K562 (cell line): ENCODE results near the gene GPR157. TPM values are rescaled to one million over a fixed set of nuclear protein-coding genes. Genes with fewer than 3 reads are reported as not detected.

Experiments used
- ATAC-seq: fragments of 200-7000 bp; cut with Tn5 transposase; 3 replicates; pipeline ENCODE4 v1.9.1; 2020; ENCODE audit warnings: moderate library complexity
- BruUV-seq: library from RNA; stranded (reverse); fragments of 400-500 nt; replicated peaks from 2 replicates; lab custom pipeline; 2021; lab: Mats Ljungman, UMichigan
- CTCF ChIA-PET: fragments of 300-600 bp; formaldehyde crosslinking; extraction: SDS; loops from one replicate; lab custom pipeline; 2021; ENCODE audit warnings: low intra/inter-chr PET ratio; lab: Yijun Ruan, JAX
- POLR2A ChIA-PET: fragments of 300-600, 350-650 bp; sonication (Branson Sonifier 250); formaldehyde crosslinking; extraction: SDS; loops from one replicate; lab custom pipeline; 2021; ENCODE audit warnings: antibody characterized with exemption, inconsistent platforms; lab: Yijun Ruan, JAX
- DNase-seq, 4 experiments: peaks; one replicate each; pipeline versions ENCODE4 v3.0.0 to v3.0.0-alpha.2; 2011 to 2018; ENCODE audit warnings: low spot score in 3 of 4, mixed read lengths in 3 of 4; ENCODE audit errors: extremely low read depth in 1 of 4
- FAIRE-seq: peaks from 2 replicates; lab custom pipeline; 2011; peaks lifted over from hg19 to GRCh38; lab: Jason Lieb, UNC
- H2AFZ ChIP-seq: 2 replicates; pipeline ENCODE4 v1.6.0; 2011; ENCODE audit warnings: low read depth, low read length, control low read depth, inconsistent platforms
- H3K27ac ChIP-seq: fragments of 200-600 bp; 3 replicates; pipeline ENCODE4 v1.8.0; 2011; ENCODE audit warnings: low read depth, mild to moderate bottlenecking, control low read depth, inconsistent platforms, low read length, moderate library complexity, mixed read lengths; ENCODE audit errors: extremely low read depth
- H3K27me3 ChIP-seq, 2 experiments: fragments of 300-600 bp in 1 of 2; 2 replicates in 1 of 2; 3 replicates in 1 of 2; pipeline versions ENCODE4 v1.6.0 to v1.8.0; 2011; ENCODE audit warnings: inconsistent platforms in 2 of 2, low read length in 2 of 2, mild to moderate bottlenecking in 1 of 2, mixed read lengths in 1 of 2, moderate library complexity in 1 of 2; ENCODE audit not compliant: control insufficient read depth in 2 of 2, insufficient read depth in 2 of 2
- H3K36me3 ChIP-seq: fragments of 300-600 bp; 3 replicates; pipeline ENCODE4 v1.8.0; 2011; ENCODE audit warnings: mild to moderate bottlenecking, low read length, inconsistent platforms; ENCODE audit not compliant: control insufficient read depth, insufficient read depth
- H3K4me1 ChIP-seq, 2 experiments: fragments of 200-600 bp in 1 of 2; replicated peaks in 1 of 2; 2 replicates in 1 of 2; 3 replicates in 1 of 2; pipeline versions ENCODE4 v1.5.1 to v1.8.0; 2011; ENCODE audit warnings: inconsistent platforms in 2 of 2, low read length in 2 of 2, mild to moderate bottlenecking in 1 of 2, mixed read lengths in 1 of 2, moderate library complexity in 1 of 2; ENCODE audit not compliant: control insufficient read depth in 2 of 2, insufficient read depth in 2 of 2
- H3K4me2 ChIP-seq: 2 replicates; pipeline ENCODE4 v1.6.1; 2011; ENCODE audit warnings: low read length, control low read depth, inconsistent platforms, mixed read lengths; ENCODE audit not compliant: insufficient read depth
- H3K4me3 ChIP-seq: fragments of 200-600 bp; sonication (generic), shearing (Covaris generic); 2 replicates; pipeline ENCODE4 v1.5.1; 2016; ENCODE audit warnings: control low read depth, inconsistent platforms
- H3K79me2 ChIP-seq: fragments of 200-600 bp; 3 replicates; pipeline ENCODE4 v1.8.0; 2011; ENCODE audit warnings: low read length, inconsistent platforms; ENCODE audit not compliant: control insufficient read depth, insufficient read depth
- H3K9ac ChIP-seq, 2 experiments: 2 replicates each; pipeline versions ENCODE4 v1.6.0 to v1.6.1; 2011; ENCODE audit warnings: low read depth in 2 of 2, low read length in 2 of 2, control low read depth in 1 of 2, inconsistent platforms in 1 of 2, mild to moderate bottlenecking in 1 of 2, mixed read lengths in 1 of 2; ENCODE audit not compliant: insufficient read depth in 1 of 2
- H3K9me1 ChIP-seq: one replicate; pipeline ENCODE4 v1.6.0; 2011; ENCODE audit warnings: inconsistent platforms, mild to moderate bottlenecking, low read length, moderate library complexity; ENCODE audit not compliant: control insufficient read depth, insufficient read depth
- H3K9me3 ChIP-seq: replicated peaks from 2 replicates; pipeline ENCODE4 v1.5.1; 2011; ENCODE audit warnings: low read depth, low read length, inconsistent platforms; ENCODE audit not compliant: control insufficient read depth, insufficient read depth
- H4K20me1 ChIP-seq: replicated peaks from 2 replicates; pipeline ENCODE4 v1.6.1; 2011; ENCODE audit warnings: low read length, inconsistent platforms, mixed read lengths; ENCODE audit not compliant: control insufficient read depth, insufficient read depth
- CEBPG ChIP-seq, 3 experiments: fragments of 200-800 bp in 1 of 3; sonication (Bioruptor generic) in 1 of 3; sonication (generic) in 1 of 3; formaldehyde crosslinking in 1 of 3; IDR thresholded peaks in 2 of 3; conservative IDR thresholded peaks in 1 of 3; 2 replicates each; pipeline versions ENCODE4 v1.6.1 to v1.8.0; 2016 to 2022; ENCODE audit warnings: missing compliant biosample characterization in 2 of 3, missing genetic modification characterization in 2 of 3, mild to moderate bottlenecking in 1 of 3, missing genetic modification reagents in 1 of 3
- CREB3L1 ChIP-seq: fragments of 450-650 bp; IDR thresholded peaks from 2 replicates; pipeline ENCODE4 v1.6.1; 2014; ENCODE audit warnings: low read depth, mild to moderate bottlenecking, moderate library complexity, borderline replicate concordance
- L3MBTL2 ChIP-seq: fragments of 450-650 bp; IDR thresholded peaks from 2 replicates; pipeline ENCODE4 v1.6.1; 2016; ENCODE audit warnings: mild to moderate bottlenecking, moderate library complexity
- RBM17 ChIP-seq: fragments of 200-400 bp; formaldehyde crosslinking; IDR thresholded peaks from 2 replicates; pipeline ENCODE4 v1.6.1; 2017; ENCODE audit warnings: low read depth, mild to moderate bottlenecking, low read length, borderline replicate concordance
- TEAD1 ChIP-seq, 2 experiments: fragments of 450-650 bp in 1 of 2; sonication (generic) in 1 of 2; formaldehyde crosslinking; IDR thresholded peaks; 2 replicates each; pipeline versions ENCODE4 v1.4.0 to v1.8.0; 2020 to 2022; ENCODE audit warnings: mild to moderate bottlenecking in 2 of 2, missing genetic modification reagents in 1 of 2
- ZNF583 ChIP-seq: fragments of 250-450 bp; sonication (Bioruptor Pico); IDR thresholded peaks from 2 replicates; pipeline ENCODE4 v1.4.0; 2020
- WGBS: fragments of 100-300 bp; shearing (Covaris generic); methylation state at CpG from one replicate; pipeline ENCODE4 v1.1.6; 2016; ENCODE audit warnings: low coverage, mixed read lengths; ENCODE audit not compliant: insufficient coverage; ENCODE audit errors: missing lambda C conversion rate; 5-methylcytosine and 5-hydroxymethylcytosine counted together
- in situ Hi-C: fragments of 300-500 bp; cut with MboI; formaldehyde crosslinking; loops from 4 replicates; pipeline ENCODE4 v1.15.0; 2018; ENCODE audit warnings: inconsistent platforms, mixed read lengths
- intact Hi-C: fragments of 100-400 bp; cut with micrococcal nuclease; formaldehyde crosslinking; loops from 2 replicates; pipeline ENCODE4 v1.14.2; 2022
- polyA plus RNA-seq, 8 experiments: library from polyadenylated mRNA; depleted of rRNA in 4 of 8; stranded (reverse) in 5 of 8; unstranded in 3 of 8; fragments of >200 nt; fragmentation: Nextera tagmentation in 2 of 8; fragmentation: Illumina TruSeq in 1 of 8; extraction: Ambion mirVana in 2 of 8; extraction: Trizol in 1 of 8; gene quantifications; 2 replicates each; pipeline versions ENCODE4 v1.2.1 to v1.2.3, GENCODE V29; 2011 to 2014; ENCODE audit warnings: inconsistent platforms in 1 of 8, missing spikeins in 1 of 8
- total RNA-seq, 7 experiments: library from RNA; depleted of rRNA in 6 of 7; stranded (reverse); fragments of >200 nt in 6 of 7; fragmentation: Illumina TruSeq in 2 of 7; extraction: Trizol in 2 of 7; gene quantifications; 2 replicates each; pipeline versions ENCODE4 v1.2.1 to v1.2.3, GENCODE V29; 2011 to 2021; ENCODE audit warnings: low replicate concordance in 1 of 7
- TF ChIP-seq, protein P1 (sequence below): fragments of 450-650 bp; IDR thresholded peaks from 2 replicates; pipeline ENCODE4 v1.6.1; 2016; ENCODE audit warnings: mild to moderate bottlenecking, moderate library complexity

Gene GPR157
- total and polyA plus RNA-seq, 9 of the 15 experiments (the other 6 are each of a cell fraction or from before 2014, with no cell fraction given), result 0.01 to 0.18 (median 0.04) TPM; not detected in 4

- no peak overlapping the region for H3K4me2 ChIP-seq
- H3K9me1 ChIP-seq, result peaks cover 2% of the 10 kb centered on the region
- H3K9ac ChIP-seq, result no peak overlapping the region
- H3K9me3 ChIP-seq, result no peaks in the 10 kb centered on the region
- peak; percentile 72 for ATAC-seq
- POLR2A ChIA-PET, result interaction anchor here (0.6 to 1.6 kb wide), 3 partner anchors 11 to 85 kb away, joined by 3 read pairs; no protein-coding TSS in a partner anchor
- intact Hi-C loops, result no loop called here
- H3K79me2 ChIP-seq, result no peaks in the 10 kb centered on the region
- H3K27me3 ChIP-seq, result peaks cover 9 to 48% of the 10 kb centered on the region in 2 experiments; a peak in 3 of 5 replicates
- CTCF ChIA-PET, result no interaction called here
- no peak for FAIRE-seq
- DNase-seq, result no peak
- no peak overlapping the region for H3K4me3 ChIP-seq
- no peak overlapping the region for H3K27ac ChIP-seq
- no peaks in the 10 kb centered on the region for H3K4me1 ChIP-seq
- 14% methylated on average over 15 of the region's 16 CpGs for WGBS
- H4K20me1 ChIP-seq, result no peaks in the 10 kb centered on the region; the same call in 1 of the 2 replicates
- no peaks in the 10 kb centered on the region for H3K36me3 ChIP-seq
- in situ Hi-C loops, result no loop called here
- no TSS peak for BruUV-seq
- H2AFZ ChIP-seq, result no peak overlapping the region; the same call in 1 of the 2 replicates
- TF ChIP-seq ZNF583 (CRISPR knock-in tag), result no peak
- TF ChIP-seq CREB3L1, result no peak
- 0 out of 2 replicates have a peak, but pooled peaks have one; percentile 25 for TF ChIP-seq CEBPG (CRISPR knock-in tag; IDR thresholded peaks at IDR 0.05)
- TF ChIP-seq CEBPG (tag; conservative IDR thresholded peaks at IDR 0.05 in 1 of 2, IDR thresholded peaks at IDR 0.05 in 1 of 2), result peak; percentile 55 to 95
- TF ChIP-seq, protein P1, sequence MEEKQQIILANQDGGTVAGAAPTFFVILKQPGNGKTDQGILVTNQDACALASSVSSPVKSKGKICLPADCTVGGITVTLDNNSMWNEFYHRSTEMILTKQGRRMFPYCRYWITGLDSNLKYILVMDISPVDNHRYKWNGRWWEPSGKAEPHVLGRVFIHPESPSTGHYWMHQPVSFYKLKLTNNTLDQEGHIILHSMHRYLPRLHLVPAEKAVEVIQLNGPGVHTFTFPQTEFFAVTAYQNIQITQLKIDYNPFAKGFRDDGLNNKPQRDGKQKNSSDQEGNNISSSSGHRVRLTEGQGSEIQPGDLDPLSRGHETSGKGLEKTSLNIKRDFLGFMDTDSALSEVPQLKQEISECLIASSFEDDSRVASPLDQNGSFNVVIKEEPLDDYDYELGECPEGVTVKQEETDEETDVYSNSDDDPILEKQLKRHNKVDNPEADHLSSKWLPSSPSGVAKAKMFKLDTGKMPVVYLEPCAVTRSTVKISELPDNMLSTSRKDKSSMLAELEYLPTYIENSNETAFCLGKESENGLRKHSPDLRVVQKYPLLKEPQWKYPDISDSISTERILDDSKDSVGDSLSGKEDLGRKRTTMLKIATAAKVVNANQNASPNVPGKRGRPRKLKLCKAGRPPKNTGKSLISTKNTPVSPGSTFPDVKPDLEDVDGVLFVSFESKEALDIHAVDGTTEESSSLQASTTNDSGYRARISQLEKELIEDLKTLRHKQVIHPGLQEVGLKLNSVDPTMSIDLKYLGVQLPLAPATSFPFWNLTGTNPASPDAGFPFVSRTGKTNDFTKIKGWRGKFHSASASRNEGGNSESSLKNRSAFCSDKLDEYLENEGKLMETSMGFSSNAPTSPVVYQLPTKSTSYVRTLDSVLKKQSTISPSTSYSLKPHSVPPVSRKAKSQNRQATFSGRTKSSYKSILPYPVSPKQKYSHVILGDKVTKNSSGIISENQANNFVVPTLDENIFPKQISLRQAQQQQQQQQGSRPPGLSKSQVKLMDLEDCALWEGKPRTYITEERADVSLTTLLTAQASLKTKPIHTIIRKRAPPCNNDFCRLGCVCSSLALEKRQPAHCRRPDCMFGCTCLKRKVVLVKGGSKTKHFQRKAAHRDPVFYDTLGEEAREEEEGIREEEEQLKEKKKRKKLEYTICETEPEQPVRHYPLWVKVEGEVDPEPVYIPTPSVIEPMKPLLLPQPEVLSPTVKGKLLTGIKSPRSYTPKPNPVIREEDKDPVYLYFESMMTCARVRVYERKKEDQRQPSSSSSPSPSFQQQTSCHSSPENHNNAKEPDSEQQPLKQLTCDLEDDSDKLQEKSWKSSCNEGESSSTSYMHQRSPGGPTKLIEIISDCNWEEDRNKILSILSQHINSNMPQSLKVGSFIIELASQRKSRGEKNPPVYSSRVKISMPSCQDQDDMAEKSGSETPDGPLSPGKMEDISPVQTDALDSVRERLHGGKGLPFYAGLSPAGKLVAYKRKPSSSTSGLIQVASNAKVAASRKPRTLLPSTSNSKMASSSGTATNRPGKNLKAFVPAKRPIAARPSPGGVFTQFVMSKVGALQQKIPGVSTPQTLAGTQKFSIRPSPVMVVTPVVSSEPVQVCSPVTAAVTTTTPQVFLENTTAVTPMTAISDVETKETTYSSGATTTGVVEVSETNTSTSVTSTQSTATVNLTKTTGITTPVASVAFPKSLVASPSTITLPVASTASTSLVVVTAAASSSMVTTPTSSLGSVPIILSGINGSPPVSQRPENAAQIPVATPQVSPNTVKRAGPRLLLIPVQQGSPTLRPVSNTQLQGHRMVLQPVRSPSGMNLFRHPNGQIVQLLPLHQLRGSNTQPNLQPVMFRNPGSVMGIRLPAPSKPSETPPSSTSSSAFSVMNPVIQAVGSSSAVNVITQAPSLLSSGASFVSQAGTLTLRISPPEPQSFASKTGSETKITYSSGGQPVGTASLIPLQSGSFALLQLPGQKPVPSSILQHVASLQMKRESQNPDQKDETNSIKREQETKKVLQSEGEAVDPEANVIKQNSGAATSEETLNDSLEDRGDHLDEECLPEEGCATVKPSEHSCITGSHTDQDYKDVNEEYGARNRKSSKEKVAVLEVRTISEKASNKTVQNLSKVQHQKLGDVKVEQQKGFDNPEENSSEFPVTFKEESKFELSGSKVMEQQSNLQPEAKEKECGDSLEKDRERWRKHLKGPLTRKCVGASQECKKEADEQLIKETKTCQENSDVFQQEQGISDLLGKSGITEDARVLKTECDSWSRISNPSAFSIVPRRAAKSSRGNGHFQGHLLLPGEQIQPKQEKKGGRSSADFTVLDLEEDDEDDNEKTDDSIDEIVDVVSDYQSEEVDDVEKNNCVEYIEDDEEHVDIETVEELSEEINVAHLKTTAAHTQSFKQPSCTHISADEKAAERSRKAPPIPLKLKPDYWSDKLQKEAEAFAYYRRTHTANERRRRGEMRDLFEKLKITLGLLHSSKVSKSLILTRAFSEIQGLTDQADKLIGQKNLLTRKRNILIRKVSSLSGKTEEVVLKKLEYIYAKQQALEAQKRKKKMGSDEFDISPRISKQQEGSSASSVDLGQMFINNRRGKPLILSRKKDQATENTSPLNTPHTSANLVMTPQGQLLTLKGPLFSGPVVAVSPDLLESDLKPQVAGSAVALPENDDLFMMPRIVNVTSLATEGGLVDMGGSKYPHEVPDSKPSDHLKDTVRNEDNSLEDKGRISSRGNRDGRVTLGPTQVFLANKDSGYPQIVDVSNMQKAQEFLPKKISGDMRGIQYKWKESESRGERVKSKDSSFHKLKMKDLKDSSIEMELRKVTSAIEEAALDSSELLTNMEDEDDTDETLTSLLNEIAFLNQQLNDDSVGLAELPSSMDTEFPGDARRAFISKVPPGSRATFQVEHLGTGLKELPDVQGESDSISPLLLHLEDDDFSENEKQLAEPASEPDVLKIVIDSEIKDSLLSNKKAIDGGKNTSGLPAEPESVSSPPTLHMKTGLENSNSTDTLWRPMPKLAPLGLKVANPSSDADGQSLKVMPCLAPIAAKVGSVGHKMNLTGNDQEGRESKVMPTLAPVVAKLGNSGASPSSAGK, result 0 out of 2 replicates have a peak, but pooled peaks have one; percentile 30
- peak; percentile 33; the same call in 1 of the 2 replicates for TF ChIP-seq L3MBTL2
- no peak for TF ChIP-seq TEAD1 (CRISPR knock-in tag; IDR thresholded peaks at IDR 0.05)
- TF ChIP-seq RBM17, result no peak
Measured at GRCh38 chr1:9151328-9151860, 22.5 kb upstream of the GPR157 start.
